Measurements from ENCODE around the gene SPOCK3. TPM values are rescaled to one million over a fixed set of nuclear protein-coding genes. Genes with fewer than 3 reads are reported as not detected.

The SPOCK3 gene
- total RNA-seq, 1 donor from 2014 or later: 0.74 TPM

GRCh38 chr4:166991006-166991561 is 243.2 kb downstream of the SPOCK3 start:
- ATAC-seq (no peak), DNase-seq (no peak)
- Histone ChIP-seq H3K4me1 (no peaks in the 10 kb centered on the region), H3K27me3 (ENCODE audit: low read depth) (no peaks in the 10 kb centered on the region), H3K36me3 (no peaks in the 10 kb centered on the region), H3K9me3 (no peaks in the 10 kb centered on the region), H3K27ac (no peak overlapping the region), H3K4me3 (no peak overlapping the region)
- intact Hi-C loops (cut with DNase I): no loop called here
- TF ChIP-seq, protein P1, sequence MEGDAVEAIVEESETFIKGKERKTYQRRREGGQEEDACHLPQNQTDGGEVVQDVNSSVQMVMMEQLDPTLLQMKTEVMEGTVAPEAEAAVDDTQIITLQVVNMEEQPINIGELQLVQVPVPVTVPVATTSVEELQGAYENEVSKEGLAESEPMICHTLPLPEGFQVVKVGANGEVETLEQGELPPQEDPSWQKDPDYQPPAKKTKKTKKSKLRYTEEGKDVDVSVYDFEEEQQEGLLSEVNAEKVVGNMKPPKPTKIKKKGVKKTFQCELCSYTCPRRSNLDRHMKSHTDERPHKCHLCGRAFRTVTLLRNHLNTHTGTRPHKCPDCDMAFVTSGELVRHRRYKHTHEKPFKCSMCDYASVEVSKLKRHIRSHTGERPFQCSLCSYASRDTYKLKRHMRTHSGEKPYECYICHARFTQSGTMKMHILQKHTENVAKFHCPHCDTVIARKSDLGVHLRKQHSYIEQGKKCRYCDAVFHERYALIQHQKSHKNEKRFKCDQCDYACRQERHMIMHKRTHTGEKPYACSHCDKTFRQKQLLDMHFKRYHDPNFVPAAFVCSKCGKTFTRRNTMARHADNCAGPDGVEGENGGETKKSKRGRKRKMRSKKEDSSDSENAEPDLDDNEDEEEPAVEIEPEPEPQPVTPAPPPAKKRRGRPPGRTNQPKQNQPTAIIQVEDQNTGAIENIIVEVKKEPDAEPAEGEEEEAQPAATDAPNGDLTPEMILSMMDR (IDR thresholded peaks at IDR 0.05): no peak

GRCh38 chr4:166989886-166990285 is 244.4 kb downstream of the SPOCK3 start:
- no peak overlapping the region for H3K27ac ChIP-seq
- DNase-seq (no peak), ATAC-seq (no peak)
- intact Hi-C loops (cut with DNase I): no loop called here
- no peaks in the 10 kb centered on the region for H3K9me3 ChIP-seq
- no peaks in the 10 kb centered on the region for H3K4me1 ChIP-seq
- H3K27me3 ChIP-seq (ENCODE audit: low read depth): no peaks in the 10 kb centered on the region
- TF ChIP-seq, protein P1 (IDR thresholded peaks at IDR 0.05): no peak
- H3K4me3 ChIP-seq: no peak overlapping the region
- no peaks in the 10 kb centered on the region for H3K36me3 ChIP-seq

- Histone ChIP-seq H3K27ac (no peak overlapping the region), H3K4me1 (no peaks in the 10 kb centered on the region), H3K36me3 (no peaks in the 10 kb centered on the region), H3K4me3 (no peak overlapping the region), H3K27me3 (ENCODE audit: low read depth) (no peaks in the 10 kb centered on the region), H3K9me3 (no peaks in the 10 kb centered on the region)
- DNase-seq (no peak), ATAC-seq (no peak)
- TF ChIP-seq, protein P1 (IDR thresholded peaks at IDR 0.05): no peak
- intact Hi-C loops (cut with DNase I): no loop called here
Observed at GRCh38 chr4:166987026-166987425, 247.3 kb downstream of the SPOCK3 start.

- ATAC-seq: peak in 1 of 2 donors; percentile 32
- Histone ChIP-seq H3K9me3 (no peaks in the 10 kb centered on the region), H3K27me3 (ENCODE audit: low read depth) (no peaks in the 10 kb centered on the region), H3K4me3 (no peak overlapping the region), H3K36me3 (no peaks in the 10 kb centered on the region), H3K4me1 (no peaks in the 10 kb centered on the region), H3K27ac (no peak overlapping the region)
- intact Hi-C loops (cut with DNase I): no loop called here
- no peak for DNase-seq
- TF ChIP-seq, protein P1 (IDR thresholded peaks at IDR 0.05): no peak
Observed at GRCh38 chr4:166981847-166982246, 252.4 kb downstream of the SPOCK3 start.

- intact Hi-C loops (cut with DNase I): no loop called here
- ATAC-seq (no peak), DNase-seq (no peak)
- TF ChIP-seq, protein P1 (IDR thresholded peaks at IDR 0.05): no peak
- Histone ChIP-seq H3K27ac (no peak overlapping the region), H3K4me3 (no peak overlapping the region), H3K9me3 (no peaks in the 10 kb centered on the region), H3K27me3 (ENCODE audit: low read depth) (no peaks in the 10 kb centered on the region), H3K36me3 (no peaks in the 10 kb centered on the region), H3K4me1 (no peaks in the 10 kb centered on the region)
Observed at GRCh38 chr4:166980419-166980818, 253.9 kb downstream of the SPOCK3 start.
